Measurements from ENCODE around the gene HTR7. TPM values are rescaled to one million over a fixed set of nuclear protein-coding genes. Genes with fewer than 3 reads are reported as not detected.

The HTR7 gene
- total and polyA plus RNA-seq, 10 donors = 0.13 to 1.1 (median 0.73) TPM

- intact Hi-C loops (cut with DNase I; ENCODE audit: low total_unique reads) = no loop called here
- H3K36me3 ChIP-seq = no peaks in the 10 kb centered on the region
- H3K27me3 ChIP-seq (replicated peaks in 1 of 7) = peaks cover 0 to 4% (median 0%) of the 10 kb centered on the region in 7 donors
- no peak for DNase-seq
- H3K4me1 ChIP-seq = peaks cover 0 to 3% (median 0%) of the 10 kb centered on the region in 6 donors
- TF ChIP-seq POLR2A (IDR thresholded peaks at IDR 0.05) = no peak
- no peak for TF ChIP-seq POLR2AphosphoS5 (IDR thresholded peaks at IDR 0.05)
- no peak for TF ChIP-seq CTCF (IDR thresholded peaks at IDR 0.05 in 8 of 11, conservative IDR thresholded peaks at IDR 0.05 in 3 of 11)
- no peak overlapping the region for H3K27ac ChIP-seq
- H3K4me3 ChIP-seq = no peak overlapping the region
- H3K9me3 ChIP-seq = peaks cover 0 to 9% (median 2%) of the 10 kb centered on the region in 8 donors
- WGBS, 5 donors = 35 to 66% (median 41%) methylated on average over 2 of the region's 2 CpGs
Observed at GRCh38 chr10:90775351-90776028, 82.3 kb downstream of the HTR7 start.

- Histone ChIP-seq H3K27ac (no peak overlapping the region), H3K4me1 (no peaks in the 10 kb centered on the region), H3K9me3 (peaks cover 0 to 12% (median 2%) of the 10 kb centered on the region in 8 donors), H3K36me3 (no peaks in the 10 kb centered on the region), H3K27me3 (replicated peaks in 1 of 7) (peaks cover 0 to 12% (median 0%) of the 10 kb centered on the region in 7 donors), H3K4me3 (no peak overlapping the region)
- no peak for DNase-seq
- intact Hi-C loops (cut with DNase I; ENCODE audit: low total_unique reads) = no loop called here
- TF ChIP-seq CTCF (IDR thresholded peaks at IDR 0.05 in 8 of 11, conservative IDR thresholded peaks at IDR 0.05 in 3 of 11) = no peak
- TF ChIP-seq POLR2AphosphoS5 (IDR thresholded peaks at IDR 0.05) = no peak
- WGBS, 5 donors = 91 to 95% (median 93%) methylated on average over 10 to 20 of the region's 20 CpGs
Observed at GRCh38 chr10:90769946-90770841, 87.6 kb downstream of the HTR7 start.

GRCh38 chr10:90751107-90751997 lies 106.5 kb downstream of the HTR7 start:
- DNase-seq = no peak

More at GRCh38 chr10:90751107-90751997, 106.5 kb downstream of the HTR7 start:
- peaks cover 0 to 17% (median 0%) of the 10 kb centered on the region in 7 donors for H3K27me3 ChIP-seq (replicated peaks in 1 of 7)
- intact Hi-C loops (cut with DNase I; ENCODE audit: low total_unique reads) = loop anchor here (10.0 kb wide), 1 partner anchor 113 kb away; no protein-coding TSS in a partner anchor
- H3K36me3 ChIP-seq = no peaks in the 10 kb centered on the region
- TF ChIP-seq POLR2A (IDR thresholded peaks at IDR 0.05) (no peak), CTCF (IDR thresholded peaks at IDR 0.05 in 8 of 11, conservative IDR thresholded peaks at IDR 0.05 in 3 of 11) (peak in 10 of 11 experiments; percentile 29 to 70 (median 54))
- no peak overlapping the region for H3K4me3 ChIP-seq
- H3K9me3 ChIP-seq = no peaks in the 10 kb centered on the region
- no peaks in the 10 kb centered on the region for H3K4me1 ChIP-seq
- H3K27ac ChIP-seq = no peak overlapping the region
- 30 to 38% (median 35%) methylated on average over 4 of the region's 4 CpGs for WGBS, 5 donors
